ENCODE measurements around the gene NUP85.
"Not testable (repeated sequence)": the region's sequence is repeated elsewhere in the genome, so short reads cannot be mapped to it uniquely, and the experiment has no call there.

NUP85 gene

GRCh38 chr17:75205037-75205792 lies at the start of gene NUP85:
TSS of gene NUP85 (plus strand) at chr17:75205679. CDS start at chr17:75205762, 83 bp downstream.
- no peak for FAIRE-seq

- FAIRE-seq: not testable (repeated sequence)
Measured at GRCh38 chr17:75158480-75158879, 47.0 kb upstream of the NUP85 start.

GRCh38 chr17:75159196-75160031 lies 46.1 kb upstream of the NUP85 start:
- no peak for FAIRE-seq

- FAIRE-seq: no peak
Measured at GRCh38 chr17:75160211-75160610, 45.3 kb upstream of the NUP85 start.

GRCh38 chr17:75163074-75163473 lies 42.4 kb upstream of the NUP85 start:
- no peak for FAIRE-seq

- not testable (repeated sequence) for FAIRE-seq
Measured at GRCh38 chr17:75164606-75165005, 40.9 kb upstream of the NUP85 start.

GRCh38 chr17:75168998-75169397 lies 36.5 kb upstream of the NUP85 start:
- no peak for FAIRE-seq

- FAIRE-seq: no peak
Measured at GRCh38 chr17:75173526-75173925, 32.0 kb upstream of the NUP85 start.

GRCh38 chr17:75174996-75175395 lies 30.5 kb upstream of the NUP85 start:
- FAIRE-seq: no peak

GRCh38 chr17:75176625-75177024 lies 28.9 kb upstream of the NUP85 start:
- no peak for FAIRE-seq

GRCh38 chr17:75178453-75178852 lies 27.0 kb upstream of the NUP85 start:
- no peak for FAIRE-seq

GRCh38 chr17:75181110-75181509 lies 24.4 kb upstream of the NUP85 start:
- no peak for FAIRE-seq

- FAIRE-seq: no peak
Measured at GRCh38 chr17:75181608-75182318, 23.7 kb upstream of the NUP85 start.

- FAIRE-seq: no peak
Measured at GRCh38 chr17:75182319-75182568, 23.2 kb upstream of the NUP85 start.

- FAIRE-seq: no peak
Measured at GRCh38 chr17:75182569-75183436, 22.7 kb upstream of the NUP85 start, which contains the start of gene SUMO2. TSS of gene SUMO2 (minus strand) at chr17:75182959. CDS start at chr17:75182834, 125 bp downstream.

GRCh38 chr17:75183999-75184884 lies 21.2 kb upstream of the NUP85 start:
- no peak for FAIRE-seq

- no peak for FAIRE-seq
Measured at GRCh38 chr17:75188614-75189013, 16.9 kb upstream of the NUP85 start.

- no peak for FAIRE-seq
Measured at GRCh38 chr17:75191584-75191983, 13.9 kb upstream of the NUP85 start.

GRCh38 chr17:75194879-75195278 lies 10.6 kb upstream of the NUP85 start:
- no peak for FAIRE-seq

GRCh38 chr17:75199886-75200618 lies 5.4 kb upstream of the NUP85 start:
- FAIRE-seq: no peak

GRCh38 chr17:75205793-75206163 lies 299 bp downstream of the NUP85 start:
- no peak for FAIRE-seq

Data from endometrium (tissue), 2 donors.